Endothelial cell of umbilical vein (primary cell): ENCODE measurements around the gene ARHGEF10L. TPM values are rescaled to one million over a fixed set of nuclear protein-coding genes. Genes with fewer than 3 reads are reported as not detected.

Source experiments
- BruUV-seq: library from RNA; stranded (reverse); fragments of 400-500 nt; replicated peaks from 2 replicates; lab custom pipeline; 2021; lab: Mats Ljungman, UMichigan
- CTCF ChIA-PET: fragments of 300-600, 350-600 bp; sonication (Branson Sonifier 250); formaldehyde crosslinking; loops from one replicate; lab custom pipeline; 2021; ENCODE audit warnings: antibody characterized with exemption, inconsistent platforms; lab: Charles Lee
- POLR2A ChIA-PET: fragments of 300-600, 350-600 bp; sonication (Branson Sonifier 250); formaldehyde crosslinking; loops from one replicate; lab custom pipeline; 2021; ENCODE audit warnings: antibody characterized with exemption, inconsistent platforms; lab: Charles Lee
- DNase-seq: peaks from one replicate; pipeline ENCODE4 v3.0.0-alpha.2; 2011; ENCODE audit warnings: low read depth, low spot score
- FAIRE-seq: peaks from 2 replicates; lab custom pipeline; 2011; peaks lifted over from hg19 to GRCh38; lab: Jason Lieb, UNC
- H2AFZ ChIP-seq: 2 replicates; pipeline ENCODE4 v1.6.0; 2012; ENCODE audit warnings: low read depth, low read length, control low read depth, inconsistent platforms
- H3K27ac ChIP-seq: 2 replicates; pipeline ENCODE4 v1.5.1; 2011; ENCODE audit warnings: low read depth, mild to moderate bottlenecking, control low read depth, low read length, moderate library complexity; ENCODE audit not compliant: insufficient read depth
- H3K27me3 ChIP-seq, 2 experiments: 2 replicates each; pipeline versions ENCODE4 v1.6.0 to v1.6.1; 2011; ENCODE audit warnings: low read length in 2 of 2, mixed read lengths in 1 of 2; ENCODE audit not compliant: control insufficient read depth in 2 of 2, insufficient read depth in 2 of 2
- H3K36me3 ChIP-seq, 2 experiments: 2 replicates in 1 of 2; 3 replicates in 1 of 2; pipeline ENCODE4 v1.5.1; 2011; ENCODE audit warnings: low read length in 2 of 2, mild to moderate bottlenecking in 1 of 2, moderate library complexity in 1 of 2; ENCODE audit not compliant: control insufficient read depth in 2 of 2, insufficient read depth in 2 of 2; ENCODE audit errors: extremely low read depth in 1 of 2
- H3K4me1 ChIP-seq: 3 replicates; pipeline ENCODE4 v1.5.1; 2011; ENCODE audit warnings: mild to moderate bottlenecking, low read length; ENCODE audit not compliant: control insufficient read depth, insufficient read depth; ENCODE audit errors: extremely low read depth
- H3K4me2 ChIP-seq: 2 replicates; pipeline ENCODE4 v1.6.1; 2011; ENCODE audit warnings: low read length, control low read depth, mixed read lengths; ENCODE audit not compliant: insufficient read depth
- H3K4me3 ChIP-seq, 3 experiments: fragments of 200-600 bp in 1 of 3; sonication (generic), shearing (Covaris generic) in 1 of 3; replicated peaks in 1 of 3; 2 replicates each; pipeline ENCODE4 v1.5.1; 2011 to 2016; ENCODE audit warnings: control low read depth in 3 of 3, low read length in 3 of 3, mild to moderate bottlenecking in 2 of 3, inconsistent platforms in 1 of 3, low read depth in 1 of 3, moderate library complexity in 1 of 3; ENCODE audit not compliant: insufficient read depth in 1 of 3
- H3K79me2 ChIP-seq: 2 replicates; pipeline ENCODE4 v1.6.0; 2012; ENCODE audit warnings: low read length, inconsistent platforms; ENCODE audit not compliant: control insufficient read depth, insufficient read depth
- H3K9ac ChIP-seq: replicated peaks from 2 replicates; pipeline ENCODE3; 2011; ENCODE audit warnings: low read length, control low read depth; ENCODE audit not compliant: insufficient read depth; ENCODE audit errors: extremely low read depth
- H3K9me1 ChIP-seq: replicated peaks from 3 replicates; pipeline ENCODE4 v1.6.0; 2011; ENCODE audit warnings: mild to moderate bottlenecking, low read length; ENCODE audit not compliant: control insufficient read depth, insufficient read depth; ENCODE audit errors: extremely low read depth
- H3K9me3 ChIP-seq: replicated peaks from 2 replicates; pipeline ENCODE4 v1.5.1; 2012; ENCODE audit warnings: low read length, inconsistent platforms; ENCODE audit not compliant: control insufficient read depth, insufficient read depth
- H4K20me1 ChIP-seq: replicated peaks from 2 replicates; pipeline ENCODE3; 2011; ENCODE audit warnings: mild to moderate bottlenecking, low read length; ENCODE audit not compliant: control insufficient read depth, insufficient read depth; ENCODE audit errors: extremely low read depth
- GATA2 ChIP-seq: IDR thresholded peaks from 2 replicates; pipeline ENCODE4 v1.7.0; 2011; ENCODE audit warnings: low read depth, mild to moderate bottlenecking, moderate library complexity, mixed read lengths, low read length; ENCODE audit not compliant: insufficient read length, insufficient read depth
- JUN ChIP-seq: IDR thresholded peaks from 2 replicates; pipeline ENCODE4 v1.6.1; 2011; ENCODE audit warnings: borderline replicate concordance, low read depth; ENCODE audit not compliant: insufficient read length, insufficient read depth
- POLR2AphosphoS5 ChIP-seq: IDR thresholded peaks from 2 replicates; pipeline ENCODE4 v1.6.1; 2012; ENCODE audit warnings: low read depth, mild to moderate bottlenecking, control low read depth, low read length, moderate library complexity; ENCODE audit not compliant: insufficient read depth
- dilution Hi-C: fragments of 300-500 bp; cut with MboI; formaldehyde crosslinking; loops from one replicate; pipeline ENCODE4 v1.15.0; 2019; ENCODE audit warnings: low sequenced_read_pairs; ENCODE audit not compliant: extremely low pct_ligation_motif_present
- intact Hi-C: fragments of 100-400 bp; cut with micrococcal nuclease; formaldehyde crosslinking; loops from one replicate; pipeline ENCODE4 v1.10.0; 2022
- polyA plus RNA-seq, 4 experiments: library from polyadenylated mRNA; depleted of rRNA in 3 of 4; stranded (reverse) in 3 of 4; unstranded in 1 of 4; fragments of >200 nt; gene quantifications; 2 replicates each; pipeline versions ENCODE4 v1.2.1 to v1.2.3, GENCODE V29; 2011 to 2012; ENCODE audit warnings: missing spikeins in 1 of 4
- total RNA-seq: library from RNA; stranded (reverse); gene quantifications from 2 replicates; pipeline ENCODE4 v1.2.3, GENCODE V29; 2021
- TF ChIP-seq, protein P1 (sequence below): IDR thresholded peaks from 2 replicates; pipeline ENCODE4 v1.6.1; 2011; ENCODE audit not compliant: insufficient read depth, insufficient read length
- TF ChIP-seq, protein P2 (sequence below), 2 donors: IDR thresholded peaks; 1 replicate in 1 of 2; 2 replicates in 1 of 2; pipeline ENCODE4 v1.5.1; 2011; ENCODE audit warnings: low read length in 2 of 2, mild to moderate bottlenecking in 2 of 2, moderate library complexity in 2 of 2, control low read depth in 1 of 2, inconsistent platforms in 1 of 2, low read depth in 1 of 2; ENCODE audit not compliant: insufficient read depth in 1 of 2; ENCODE audit errors: extremely low read depth in 1 of 2

The ARHGEF10L gene
- total and polyA plus RNA-seq, 2 donors (not counting 3 experiments of a cell fraction or from before 2014, with no cell fraction given): 1.9 to 5.2 TPM

DNA sequence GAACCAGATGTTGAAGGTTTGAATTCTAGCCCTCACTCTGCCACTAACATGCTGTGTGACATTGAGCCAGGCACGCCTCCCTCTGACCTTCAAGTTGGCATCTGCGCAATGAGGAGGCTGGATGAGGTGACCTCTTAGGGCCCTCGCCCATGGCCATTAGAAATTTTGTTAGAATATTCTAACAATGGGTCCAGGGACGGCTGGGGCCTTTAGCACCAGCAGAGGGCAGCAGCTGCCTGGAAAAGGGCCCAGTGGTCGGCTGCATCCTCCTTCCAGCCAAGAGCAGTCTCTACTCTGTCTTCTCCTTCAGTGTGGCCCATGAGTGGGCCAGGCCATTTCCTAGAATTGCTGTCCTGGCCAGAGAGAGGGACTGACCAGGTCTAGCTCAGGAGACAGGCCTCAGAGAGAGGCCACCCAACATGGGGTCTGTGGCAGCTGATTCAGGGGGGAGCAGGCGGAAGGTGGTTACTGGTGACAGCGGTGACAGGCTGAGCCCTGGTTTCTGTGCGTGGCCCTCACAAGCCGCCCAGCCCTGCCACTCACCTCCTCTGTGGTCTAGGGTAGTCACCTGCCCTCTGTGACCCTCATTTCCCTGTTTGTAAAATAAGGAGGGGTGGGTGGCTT lies 114.3 kb downstream of the ARHGEF10L start:
- Histone ChIP-seq H3K27ac (no peak overlapping the region), H3K9me3 (no peaks in the 10 kb centered on the region), H4K20me1 (no peaks in the 10 kb centered on the region), H3K9me1 (no peaks in the 10 kb centered on the region), H2AFZ (no peak overlapping the region), H3K4me3 (no peak overlapping the region), H3K79me2 (no peaks in the 10 kb centered on the region), H3K4me1 (no peaks in the 10 kb centered on the region), H3K27me3 (no peaks in the 10 kb centered on the region), H3K4me2 (no peak overlapping the region), H3K9ac (no peak overlapping the region), H3K36me3 (no peaks in the 10 kb centered on the region)
- TF ChIP-seq JUN: no peak
- no peak for TF ChIP-seq POLR2AphosphoS5
- TF ChIP-seq, protein P1, sequence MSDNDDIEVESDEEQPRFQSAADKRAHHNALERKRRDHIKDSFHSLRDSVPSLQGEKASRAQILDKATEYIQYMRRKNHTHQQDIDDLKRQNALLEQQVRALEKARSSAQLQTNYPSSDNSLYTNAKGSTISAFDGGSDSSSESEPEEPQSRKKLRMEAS: no peak
- TF ChIP-seq, protein P2, sequence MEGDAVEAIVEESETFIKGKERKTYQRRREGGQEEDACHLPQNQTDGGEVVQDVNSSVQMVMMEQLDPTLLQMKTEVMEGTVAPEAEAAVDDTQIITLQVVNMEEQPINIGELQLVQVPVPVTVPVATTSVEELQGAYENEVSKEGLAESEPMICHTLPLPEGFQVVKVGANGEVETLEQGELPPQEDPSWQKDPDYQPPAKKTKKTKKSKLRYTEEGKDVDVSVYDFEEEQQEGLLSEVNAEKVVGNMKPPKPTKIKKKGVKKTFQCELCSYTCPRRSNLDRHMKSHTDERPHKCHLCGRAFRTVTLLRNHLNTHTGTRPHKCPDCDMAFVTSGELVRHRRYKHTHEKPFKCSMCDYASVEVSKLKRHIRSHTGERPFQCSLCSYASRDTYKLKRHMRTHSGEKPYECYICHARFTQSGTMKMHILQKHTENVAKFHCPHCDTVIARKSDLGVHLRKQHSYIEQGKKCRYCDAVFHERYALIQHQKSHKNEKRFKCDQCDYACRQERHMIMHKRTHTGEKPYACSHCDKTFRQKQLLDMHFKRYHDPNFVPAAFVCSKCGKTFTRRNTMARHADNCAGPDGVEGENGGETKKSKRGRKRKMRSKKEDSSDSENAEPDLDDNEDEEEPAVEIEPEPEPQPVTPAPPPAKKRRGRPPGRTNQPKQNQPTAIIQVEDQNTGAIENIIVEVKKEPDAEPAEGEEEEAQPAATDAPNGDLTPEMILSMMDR (IDR thresholded peaks at IDR 0.05; ENCODE audit: extremely low read depth in 1 of 2, insufficient read depth in 1 of 2, low read depth in 1 of 2, low read length in 2 of 2): peak; percentile 63 to 85
- TF ChIP-seq GATA2: no peak
- BruUV-seq: no TSS peak
- ChIA-PET POLR2A (no interaction called here), CTCF (interaction anchor here (0.8 to 7.7 kb wide), 7 partner anchors 9 to 928 kb away, joined by 3 to 78 read pairs (median 6); no protein-coding TSS in a partner anchor)
- dilution Hi-C loops (no loop called here), intact Hi-C loops (loop anchor here (1.0 to 2.0 kb wide), 2 partner anchors 927 to 1167 kb away; no protein-coding TSS in a partner anchor)
- FAIRE-seq (no peak), DNase-seq (peak; percentile 25)
